Tibial nerve (tissue), 4 donors: ENCODE results near the gene SV2B.

ENCODE experiments used
- EP300 ChIP-seq, 2 donors: sonication (generic); formaldehyde crosslinking; IDR thresholded peaks; one replicate each; pipeline ENCODE4 v1.6.1; 2017; ENCODE audit warnings: antibody characterized with exemption in 2 of 2, mild to moderate bottlenecking in 1 of 2
- TF ChIP-seq, protein P1 (sequence below), 5 experiments: fragments of 200-600 bp in 3 of 5; fragments of 450-650 bp in 2 of 5; sonication (generic) in 3 of 5; IDR thresholded peaks; one replicate each; pipeline ENCODE4 v1.5.1; 2016 to 2019; ENCODE audit warnings: antibody characterized with exemption in 5 of 5, mild to moderate bottlenecking in 3 of 5, moderate library complexity in 2 of 5

DNA sequence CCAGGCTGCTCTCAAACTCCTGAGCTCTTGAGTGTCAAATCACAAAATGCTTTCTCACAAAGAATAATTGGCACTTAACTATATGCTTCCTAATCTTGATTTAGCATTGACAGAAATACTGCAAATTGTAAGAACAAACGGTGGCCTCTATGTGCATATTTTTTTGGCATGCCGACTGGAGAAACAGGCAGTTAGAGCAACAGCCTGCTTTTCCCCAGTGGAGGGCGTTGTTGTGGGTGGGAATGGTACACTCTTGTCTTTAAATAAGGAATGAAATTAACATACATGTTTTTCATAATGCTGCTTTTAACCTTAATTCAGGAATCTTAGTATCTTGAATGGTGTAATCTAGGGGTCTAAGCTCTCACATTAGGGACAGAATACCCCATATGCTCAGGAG is 31.1 kb upstream of the SV2B start:
- TF ChIP-seq, protein P1, sequence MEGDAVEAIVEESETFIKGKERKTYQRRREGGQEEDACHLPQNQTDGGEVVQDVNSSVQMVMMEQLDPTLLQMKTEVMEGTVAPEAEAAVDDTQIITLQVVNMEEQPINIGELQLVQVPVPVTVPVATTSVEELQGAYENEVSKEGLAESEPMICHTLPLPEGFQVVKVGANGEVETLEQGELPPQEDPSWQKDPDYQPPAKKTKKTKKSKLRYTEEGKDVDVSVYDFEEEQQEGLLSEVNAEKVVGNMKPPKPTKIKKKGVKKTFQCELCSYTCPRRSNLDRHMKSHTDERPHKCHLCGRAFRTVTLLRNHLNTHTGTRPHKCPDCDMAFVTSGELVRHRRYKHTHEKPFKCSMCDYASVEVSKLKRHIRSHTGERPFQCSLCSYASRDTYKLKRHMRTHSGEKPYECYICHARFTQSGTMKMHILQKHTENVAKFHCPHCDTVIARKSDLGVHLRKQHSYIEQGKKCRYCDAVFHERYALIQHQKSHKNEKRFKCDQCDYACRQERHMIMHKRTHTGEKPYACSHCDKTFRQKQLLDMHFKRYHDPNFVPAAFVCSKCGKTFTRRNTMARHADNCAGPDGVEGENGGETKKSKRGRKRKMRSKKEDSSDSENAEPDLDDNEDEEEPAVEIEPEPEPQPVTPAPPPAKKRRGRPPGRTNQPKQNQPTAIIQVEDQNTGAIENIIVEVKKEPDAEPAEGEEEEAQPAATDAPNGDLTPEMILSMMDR (IDR thresholded peaks at IDR 0.05) = no peak
- TF ChIP-seq EP300 (IDR thresholded peaks at IDR 0.05) = no peak
